ENCODE measurements around the gene MLN.

MLN gene

GRCh38 chr6:33751771-33752645 is 51.8 kb downstream of the MLN start:
- DNase-seq: no peak

DNA sequence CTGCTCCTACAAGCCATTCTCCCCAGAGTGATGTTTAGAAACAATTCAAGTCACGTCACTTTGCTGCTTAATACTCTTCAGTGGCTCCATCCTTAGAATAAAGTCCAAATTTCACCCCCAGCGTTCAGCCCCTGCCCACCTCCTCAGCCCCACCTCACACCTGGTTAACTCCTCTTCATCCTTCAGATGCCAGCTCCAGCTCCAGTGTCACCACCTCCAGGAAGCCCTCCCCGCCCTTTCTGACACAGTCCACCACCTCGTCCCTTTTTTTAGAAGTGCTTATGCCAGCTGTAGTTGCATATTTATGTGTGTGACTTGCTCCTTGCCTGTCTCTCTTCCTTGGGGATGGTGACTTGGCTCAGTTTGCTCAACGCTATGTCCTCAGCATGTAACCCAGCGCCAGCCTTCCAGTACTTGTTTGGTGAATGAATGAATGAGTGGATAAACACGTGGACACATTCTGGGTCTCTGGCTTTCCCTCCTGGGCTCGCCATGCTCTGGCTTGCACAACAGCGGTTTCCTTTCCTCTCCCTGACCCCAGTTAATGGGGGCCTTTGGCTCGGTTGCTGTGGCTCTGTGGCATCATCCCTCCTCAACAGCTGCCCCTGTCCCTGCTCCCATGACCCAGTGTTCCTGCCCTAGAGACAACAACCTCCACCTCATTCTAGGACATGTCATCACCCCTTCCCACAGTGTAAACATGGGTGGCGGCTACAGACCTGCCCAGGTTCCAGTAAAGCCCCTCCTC is 53.4 kb downstream of the MLN start:
- no peak for DNase-seq

DNA sequence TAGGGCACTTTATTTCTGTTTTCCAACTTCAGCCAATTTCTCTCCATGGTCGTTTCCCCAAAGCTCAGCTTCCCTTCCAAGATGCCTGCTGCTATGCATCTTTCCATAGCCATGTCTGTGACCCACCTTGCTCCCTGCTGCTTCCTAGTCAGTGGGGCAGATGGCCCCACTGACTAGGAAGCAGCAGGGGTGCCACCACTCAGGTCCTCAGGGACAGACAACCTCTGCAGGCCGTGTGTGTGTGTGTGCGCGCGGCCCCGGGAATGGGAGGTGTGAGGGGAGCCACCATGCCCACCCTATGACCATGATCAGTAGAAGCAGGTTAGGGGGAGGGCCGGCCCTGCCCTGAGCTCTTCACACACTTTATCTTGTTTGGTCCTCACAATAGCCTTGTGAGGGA is 54.4 kb downstream of the MLN start:
- no peak for DNase-seq

DNA sequence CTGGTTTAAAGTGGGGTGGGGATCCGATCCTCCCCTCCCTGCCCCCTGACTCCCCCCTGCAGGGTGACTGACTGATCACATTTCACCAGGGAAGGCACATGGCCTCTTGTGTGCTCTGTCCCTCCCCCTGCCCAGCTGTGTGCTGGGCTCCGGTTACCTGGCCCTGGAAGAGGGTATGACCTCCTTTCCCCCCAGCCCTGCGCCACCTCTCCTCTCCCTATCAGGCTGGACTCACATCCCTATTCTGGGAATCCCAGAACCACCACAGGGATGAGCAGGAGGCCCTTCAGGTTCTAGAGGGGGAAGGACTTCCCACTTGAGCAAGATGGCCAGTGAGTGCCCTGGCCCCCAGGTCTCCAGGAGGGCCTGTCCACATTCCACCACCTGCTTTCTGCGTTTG is 55.0 kb downstream of the MLN start:
- DNase-seq: no peak

DNA sequence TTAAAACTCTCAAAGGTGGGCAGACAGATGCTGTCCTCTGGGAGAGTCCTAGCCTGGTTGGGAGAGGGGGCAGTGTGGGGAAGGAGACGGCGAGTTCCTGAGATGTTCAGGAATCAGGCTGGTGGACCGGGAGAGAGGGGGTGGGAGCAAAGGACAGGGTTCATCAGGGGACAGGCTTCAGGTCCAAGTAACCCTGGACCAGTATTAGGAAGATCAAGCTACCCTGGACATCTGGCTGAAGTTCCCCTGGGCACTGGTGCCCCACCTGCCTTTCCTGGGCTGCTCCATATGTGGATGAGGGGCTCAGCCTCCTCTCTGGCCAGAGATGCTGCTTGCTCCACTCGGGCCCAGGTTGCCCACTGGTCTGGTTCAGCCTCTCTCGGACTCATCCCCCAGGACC is 56.0 kb downstream of the MLN start:
- no peak for DNase-seq

DNA sequence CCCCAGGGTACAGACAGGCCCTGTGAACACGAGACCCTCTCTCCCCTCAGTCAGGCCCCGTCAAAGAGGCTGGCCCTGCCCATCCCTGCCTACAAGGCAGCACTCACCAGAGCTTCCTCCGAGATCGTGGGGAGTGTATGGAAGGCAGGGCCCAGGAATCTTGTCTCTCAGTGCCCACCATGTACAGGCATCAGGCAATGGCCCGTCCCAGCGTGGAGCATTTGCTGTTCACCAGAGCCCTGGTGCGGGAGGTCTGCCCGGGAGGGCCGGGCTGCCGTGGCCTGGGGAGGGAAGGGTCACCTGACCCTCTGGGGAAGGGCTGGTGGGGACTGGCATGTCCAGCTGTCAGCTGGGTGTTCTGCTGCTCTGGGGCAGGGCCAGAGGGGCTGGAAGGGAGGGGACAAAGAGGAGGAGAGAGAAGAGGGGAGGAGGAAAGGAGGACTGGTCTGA is 57.1 kb downstream of the MLN start, which contains the start of gene IP6K3:
Gene IP6K3 (minus strand): TSS at position 255 of the 450 bp plus-strand sequence. CDS start 11,429 bp downstream, outside the sequence.
- peak; percentile 87 for DNase-seq

GRCh38 chr6:33746036-33746600 is 57.7 kb downstream of the MLN start:
- peak; percentile 80 for DNase-seq

- DNase-seq: no peak
These were observed 58.3 kb downstream of the MLN start for GRCh38 chr6:33745548-33745947.

DNA sequence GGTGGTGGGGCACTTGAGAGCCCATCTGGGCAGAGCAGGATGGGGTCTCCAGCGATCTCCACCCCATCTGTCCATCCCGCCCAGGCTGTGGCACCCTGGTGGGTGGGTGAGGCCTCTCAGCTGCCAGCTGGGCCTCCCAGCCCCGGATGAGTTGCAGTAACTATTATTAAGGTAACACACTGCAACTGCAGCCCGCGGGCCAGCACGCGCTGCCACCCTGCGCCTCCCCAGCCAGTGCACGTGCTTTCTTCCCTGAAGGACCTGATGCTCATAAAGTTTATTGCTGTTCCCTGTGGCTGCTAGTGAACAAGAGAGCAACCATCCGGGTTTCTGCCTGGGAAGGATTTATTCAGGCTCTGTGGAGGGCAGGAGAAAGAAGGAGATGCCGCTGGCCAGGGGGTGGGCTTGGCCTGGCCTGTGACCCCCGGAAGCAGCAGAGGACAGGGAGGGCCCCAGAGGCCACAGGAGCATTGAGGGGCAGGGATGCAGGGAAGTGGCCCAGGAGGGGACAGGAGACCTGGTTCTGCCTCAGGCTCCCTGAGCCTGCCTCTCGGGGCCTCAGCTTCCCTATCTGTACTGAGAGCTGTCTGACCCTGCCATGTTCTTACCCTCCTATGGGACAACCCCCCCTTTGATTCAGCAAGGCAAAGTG is 58.8 kb downstream of the MLN start:
- no peak for DNase-seq

All from midbrain (tissue), 1 donor.